Right lobe of liver (tissue), 4 donors: ENCODE results near the gene HPSE2.

Source experiments
- POLR2A ChIP-seq: fragments of 450-650 bp; IDR thresholded peaks from one replicate; pipeline ENCODE4 v1.6.1; 2017; ENCODE audit warnings: antibody characterized with exemption, mild to moderate bottlenecking
- TF ChIP-seq, protein P1 (sequence below), 4 donors: fragments of 200-600 bp in 3 of 4; fragments of 450-650 bp in 1 of 4; IDR thresholded peaks; one replicate each; pipeline versions ENCODE4 v1.5.1 to v1.8.0; 2016 to 2022; ENCODE audit warnings: antibody characterized with exemption in 4 of 4, mild to moderate bottlenecking in 2 of 4
- donor health status: DM: no; HTN: no; CAD: no.
- donor health status: DM: no; HTN: no; CAD: no.
- donor health status: DM: no; HTN: yes; CAD: no.

DNA sequence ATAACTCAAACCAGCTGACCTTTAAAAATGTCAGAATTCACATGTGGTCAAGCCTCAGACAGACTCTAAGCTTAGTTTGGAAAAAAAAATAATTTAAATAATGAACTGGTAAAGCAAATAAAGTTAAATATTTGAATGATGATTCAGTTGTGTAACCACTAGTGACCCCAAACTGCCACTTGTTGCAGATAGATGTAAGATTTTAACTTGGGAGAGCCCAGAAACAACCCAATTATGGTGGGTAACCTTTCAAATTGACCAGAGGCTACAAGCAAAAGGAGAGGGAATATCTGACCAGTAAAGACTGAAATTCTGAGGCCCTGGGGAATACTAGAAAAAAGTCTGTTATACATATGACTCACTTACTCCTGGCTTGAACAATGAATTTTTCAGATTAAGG is 268.1 kb downstream of the HPSE2 start:
- TF ChIP-seq, protein P1, sequence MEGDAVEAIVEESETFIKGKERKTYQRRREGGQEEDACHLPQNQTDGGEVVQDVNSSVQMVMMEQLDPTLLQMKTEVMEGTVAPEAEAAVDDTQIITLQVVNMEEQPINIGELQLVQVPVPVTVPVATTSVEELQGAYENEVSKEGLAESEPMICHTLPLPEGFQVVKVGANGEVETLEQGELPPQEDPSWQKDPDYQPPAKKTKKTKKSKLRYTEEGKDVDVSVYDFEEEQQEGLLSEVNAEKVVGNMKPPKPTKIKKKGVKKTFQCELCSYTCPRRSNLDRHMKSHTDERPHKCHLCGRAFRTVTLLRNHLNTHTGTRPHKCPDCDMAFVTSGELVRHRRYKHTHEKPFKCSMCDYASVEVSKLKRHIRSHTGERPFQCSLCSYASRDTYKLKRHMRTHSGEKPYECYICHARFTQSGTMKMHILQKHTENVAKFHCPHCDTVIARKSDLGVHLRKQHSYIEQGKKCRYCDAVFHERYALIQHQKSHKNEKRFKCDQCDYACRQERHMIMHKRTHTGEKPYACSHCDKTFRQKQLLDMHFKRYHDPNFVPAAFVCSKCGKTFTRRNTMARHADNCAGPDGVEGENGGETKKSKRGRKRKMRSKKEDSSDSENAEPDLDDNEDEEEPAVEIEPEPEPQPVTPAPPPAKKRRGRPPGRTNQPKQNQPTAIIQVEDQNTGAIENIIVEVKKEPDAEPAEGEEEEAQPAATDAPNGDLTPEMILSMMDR (IDR thresholded peaks at IDR 0.05) = no peak
- no peak for TF ChIP-seq POLR2A
